ENCODE data around the gene KIF19.

Gene KIF19

DNA sequence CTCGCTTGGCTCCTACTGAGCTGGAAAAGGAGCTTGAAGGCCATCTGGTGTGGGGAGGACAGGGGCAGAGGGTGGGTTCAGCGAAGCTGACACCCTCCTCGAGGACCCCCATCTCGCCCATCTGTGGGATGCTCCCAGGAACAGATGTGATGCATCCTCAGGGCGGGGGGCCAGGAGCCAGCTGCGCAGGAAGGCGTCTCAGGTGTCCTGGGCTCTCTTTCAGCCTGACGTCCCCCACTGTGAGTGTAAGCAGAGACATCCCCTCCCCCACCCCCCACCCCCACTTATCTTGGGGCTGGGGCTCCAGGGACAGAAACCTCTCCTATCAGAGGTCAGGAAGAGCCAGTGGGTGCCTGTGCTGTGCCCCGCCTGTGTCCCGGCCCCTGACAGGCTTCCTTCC is 16.2 kb downstream of the KIF19 start:
- DNase-seq (ENCODE audit: low read depth in 2 of 2) = no peak

DNA sequence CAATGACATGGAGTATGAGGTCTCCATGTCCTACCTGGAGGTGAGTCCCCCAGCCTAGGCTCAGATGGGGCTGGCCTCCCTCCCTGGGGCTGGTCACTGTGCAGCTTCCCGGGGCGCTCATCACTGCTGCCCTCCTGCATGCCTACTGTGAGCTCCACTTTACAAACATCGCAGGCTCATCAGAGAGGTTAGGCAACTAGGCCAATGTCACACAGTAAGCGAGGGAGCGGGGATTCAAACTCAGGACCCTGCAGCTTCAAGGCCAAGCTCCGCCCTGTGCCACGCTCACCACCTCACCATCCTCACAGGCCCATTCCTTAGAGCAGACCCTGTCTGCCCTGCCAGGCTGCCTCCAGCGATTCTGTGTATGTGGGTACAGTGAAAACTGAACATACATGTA is 17.1 kb downstream of the KIF19 start:
- no peak for DNase-seq (ENCODE audit: low read depth in 2 of 2)

- DNase-seq (ENCODE audit: low read depth in 2 of 2) = no peak
Observed at GRCh38 chr17:74343526-74344284, 17.7 kb downstream of the KIF19 start.

DNA sequence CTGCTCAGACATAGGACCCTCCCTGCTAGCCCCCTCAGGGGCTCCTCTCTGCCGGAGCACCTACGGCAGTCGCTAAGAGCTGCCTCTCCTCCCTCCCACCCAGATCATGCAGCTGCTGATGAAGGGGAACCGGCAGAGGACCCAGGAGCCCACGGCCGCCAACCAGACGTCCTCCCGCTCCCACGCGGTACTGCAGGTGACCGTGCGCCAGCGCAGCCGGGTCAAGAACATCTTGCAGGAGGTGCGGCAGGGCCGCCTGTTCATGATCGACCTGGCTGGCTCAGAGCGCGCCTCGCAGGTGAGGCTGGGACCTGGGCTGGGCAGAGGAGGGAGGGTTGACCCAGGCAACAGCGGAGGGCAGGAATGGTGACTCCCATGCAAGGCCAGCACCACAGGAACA is 18.6 kb downstream of the KIF19 start:
- DNase-seq (ENCODE audit: low read depth in 2 of 2) = no peak

DNA sequence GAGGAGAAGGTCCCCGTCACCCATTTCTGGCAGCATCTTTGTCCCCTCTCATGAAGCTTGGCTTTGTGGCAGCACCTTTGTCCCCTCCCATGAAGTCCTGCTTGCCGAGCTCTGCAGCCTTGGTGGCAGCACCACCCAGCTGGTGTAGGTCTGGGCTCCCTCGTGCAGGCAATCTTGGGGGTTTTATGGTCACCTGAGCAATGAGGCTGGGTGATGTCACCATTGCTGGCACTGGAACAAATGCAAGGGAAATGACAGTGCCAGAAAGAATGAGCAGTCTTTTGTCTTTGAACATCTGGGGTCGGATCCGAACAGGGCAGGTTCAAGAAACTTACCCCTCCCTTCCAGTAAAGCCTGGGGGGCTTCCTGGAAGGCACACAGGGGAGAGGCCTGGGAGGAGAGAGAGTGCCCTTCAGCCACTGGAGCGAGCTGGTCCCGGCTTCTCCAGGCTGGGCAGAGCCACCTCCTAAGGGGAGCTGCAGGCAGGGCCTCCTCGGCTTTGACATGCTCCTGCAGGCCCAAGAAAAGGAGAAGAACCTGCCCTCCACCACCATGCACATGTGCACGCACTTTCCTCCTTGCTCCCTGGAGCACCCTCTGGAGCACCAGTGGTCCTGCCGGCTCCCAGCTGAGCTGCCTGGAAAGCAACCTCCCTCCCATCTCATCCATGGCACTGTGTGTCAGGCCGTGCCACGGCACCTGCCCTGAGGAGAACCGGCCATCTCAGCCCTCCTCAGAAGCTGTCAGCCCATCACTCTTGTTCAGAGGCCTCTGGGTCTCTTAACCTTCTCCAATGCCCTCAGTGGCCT is 19.6 kb downstream of the KIF19 start:
- DNase-seq (ENCODE audit: low read depth in 2 of 2) = no peak

GRCh38 chr17:74347646-74348045 is 21.6 kb downstream of the KIF19 start:
- DNase-seq (ENCODE audit: low read depth in 2 of 2) = no peak

DNA sequence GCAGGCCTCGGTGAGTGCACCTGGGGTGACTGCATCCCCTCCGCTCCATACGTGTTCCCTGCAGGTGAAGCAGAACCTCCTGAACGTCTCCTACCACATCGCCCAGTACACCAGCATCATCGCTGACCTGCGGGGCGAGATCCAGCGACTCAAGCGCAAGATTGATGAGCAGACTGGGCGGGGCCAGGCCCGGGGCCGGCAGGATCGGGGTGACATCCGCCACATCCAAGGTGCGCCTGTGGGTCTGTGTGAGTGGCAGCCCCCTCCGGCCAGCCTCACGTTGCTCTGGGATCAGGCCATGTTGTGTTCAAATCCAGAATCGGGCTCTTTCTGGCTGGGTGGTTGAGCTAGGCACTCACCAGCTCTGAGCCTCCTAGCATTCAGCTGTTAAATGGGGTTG is 23.1 kb downstream of the KIF19 start:
- DNase-seq (ENCODE audit: low read depth in 2 of 2) = no peak

DNA sequence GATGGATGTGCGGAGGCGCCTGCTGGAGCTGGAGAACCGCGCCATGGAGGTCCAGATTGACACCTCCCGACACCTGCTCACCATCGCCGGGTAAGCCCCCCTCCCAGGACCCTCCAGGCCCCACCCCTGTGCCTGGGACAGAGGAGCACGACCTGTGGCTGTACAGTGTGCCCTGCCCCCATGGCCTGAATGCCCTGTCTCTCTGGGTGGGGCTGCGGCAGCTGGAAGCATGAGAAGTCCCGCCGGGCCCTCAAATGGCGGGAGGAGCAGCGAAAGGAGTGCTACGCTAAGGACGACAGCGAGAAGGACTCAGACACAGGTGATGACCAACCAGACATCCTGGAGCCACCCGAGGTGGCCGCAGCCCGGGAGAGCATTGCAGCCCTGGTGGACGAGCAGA is 24.5 kb downstream of the KIF19 start:
- no peak for DNase-seq (ENCODE audit: low read depth in 2 of 2)

GRCh38 chr17:74351552-74352210 is 25.7 kb downstream of the KIF19 start:
- no peak for DNase-seq (ENCODE audit: low read depth in 2 of 2)

DNA sequence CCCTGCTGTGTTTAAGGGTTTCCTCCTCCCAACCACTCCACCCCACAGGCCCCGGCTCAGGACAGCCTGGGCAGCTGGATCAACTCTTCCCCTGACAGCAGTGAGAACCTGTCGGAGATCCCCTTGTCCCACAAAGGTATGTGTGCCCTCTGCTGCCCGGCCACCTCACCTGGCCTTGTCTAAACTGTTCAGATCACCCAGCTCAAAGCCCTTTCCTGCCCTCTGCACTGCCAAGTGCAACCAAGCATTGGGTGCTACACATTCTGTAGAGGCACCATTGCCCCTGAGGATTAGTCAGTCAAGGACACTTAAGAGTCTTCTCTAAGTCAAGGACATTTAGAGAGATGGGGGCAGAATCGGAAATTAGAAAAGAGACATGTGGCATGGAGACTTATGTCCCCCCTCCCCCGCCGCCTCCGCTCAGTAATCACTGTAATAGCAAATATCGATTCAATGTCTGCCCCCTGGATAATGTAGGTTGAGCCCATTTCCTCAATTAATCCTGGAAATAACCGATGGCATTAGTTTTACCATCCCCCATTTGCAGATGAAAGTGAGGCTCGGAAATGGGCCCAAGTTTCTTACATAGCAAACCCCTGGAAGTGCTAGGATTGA is 27.5 kb downstream of the KIF19 start:
- no peak for DNase-seq (ENCODE audit: low read depth in 2 of 2)

DNA sequence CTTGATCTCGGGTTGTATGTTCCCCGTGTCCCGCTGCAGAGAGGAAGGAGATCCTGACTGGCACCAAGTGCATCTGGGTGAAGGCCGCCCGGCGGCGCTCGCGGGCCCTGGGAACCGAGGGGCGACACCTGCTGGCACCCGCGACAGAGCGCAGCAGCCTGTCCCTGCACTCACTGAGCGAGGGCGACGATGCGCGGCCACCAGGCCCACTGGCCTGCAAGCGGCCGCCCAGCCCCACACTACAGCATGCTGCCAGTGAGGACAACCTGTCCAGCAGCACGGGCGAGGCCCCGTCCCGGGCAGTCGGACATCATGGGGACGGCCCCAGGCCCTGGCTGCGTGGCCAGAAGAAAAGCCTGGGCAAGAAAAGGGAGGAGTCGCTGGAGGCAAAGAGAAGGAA is 28.1 kb downstream of the KIF19 start:
- DNase-seq (ENCODE audit: low read depth in 2 of 2) = no peak

DNA sequence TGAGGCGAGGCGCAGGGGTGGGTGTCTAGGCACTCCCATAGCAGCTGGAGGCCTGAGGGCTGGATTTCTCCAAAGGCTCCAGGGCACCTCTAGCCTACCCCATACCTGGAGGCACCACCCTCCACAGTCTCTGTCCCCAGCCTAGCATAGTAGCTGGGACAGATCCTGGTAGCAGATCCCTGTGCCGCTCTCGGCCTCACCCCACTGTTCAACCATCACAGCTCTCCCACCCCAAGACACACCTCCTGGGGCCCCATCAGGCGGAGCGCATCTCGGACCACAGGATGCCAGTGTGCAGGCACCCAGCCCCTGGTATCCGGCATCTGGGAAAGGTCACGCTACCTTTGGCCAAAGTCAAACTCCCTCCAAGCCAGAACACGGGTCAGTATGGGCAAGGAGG is 28.5 kb downstream of the KIF19 start:
- DNase-seq (ENCODE audit: low read depth in 2 of 2) = no peak

DNA sequence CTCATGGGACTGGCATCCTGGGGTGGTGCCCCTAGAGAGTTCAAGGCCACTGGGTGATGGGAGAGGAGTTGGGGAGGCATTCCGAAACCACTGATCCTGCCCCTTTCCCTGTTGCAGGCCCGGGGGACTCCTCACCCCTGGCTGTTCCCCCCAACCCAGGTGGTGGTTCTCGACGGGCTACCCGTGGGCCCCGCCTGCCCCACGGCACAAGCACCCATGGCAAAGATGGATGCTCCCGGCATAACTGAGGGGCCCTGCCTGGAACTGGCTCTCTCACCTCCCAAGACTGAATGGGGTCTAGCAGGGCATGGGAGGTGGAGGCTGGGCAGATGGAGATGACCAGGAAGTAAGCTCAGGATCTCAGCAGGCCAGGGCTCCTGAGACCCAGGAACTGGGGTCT is 29.0 kb downstream of the KIF19 start:
- DNase-seq (ENCODE audit: low read depth in 2 of 2) = no peak

- DNase-seq (ENCODE audit: low read depth in 2 of 2) = no peak
Observed at GRCh38 chr17:74356646-74357465, 30.8 kb downstream of the KIF19 start.

DNA sequence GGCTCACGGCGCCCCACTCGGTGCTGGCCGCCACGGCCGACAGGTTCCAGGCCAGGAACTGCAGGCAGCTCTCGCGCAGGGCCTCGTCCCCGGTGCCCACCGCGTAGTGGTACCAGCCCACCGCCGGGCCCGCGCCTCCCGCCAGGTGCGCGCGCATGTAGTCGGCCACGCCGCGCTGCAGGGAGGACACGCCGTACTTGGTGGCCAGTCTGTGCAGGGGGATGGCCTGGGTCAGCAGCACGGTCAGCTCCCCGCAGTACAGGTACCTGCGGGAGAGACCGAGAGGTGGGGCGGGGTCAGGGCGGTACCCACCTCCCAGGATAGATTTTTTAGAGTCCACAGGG is 31.4 kb downstream of the KIF19 start:
- DNase-seq (ENCODE audit: low read depth in 2 of 2) = no peak

DNA sequence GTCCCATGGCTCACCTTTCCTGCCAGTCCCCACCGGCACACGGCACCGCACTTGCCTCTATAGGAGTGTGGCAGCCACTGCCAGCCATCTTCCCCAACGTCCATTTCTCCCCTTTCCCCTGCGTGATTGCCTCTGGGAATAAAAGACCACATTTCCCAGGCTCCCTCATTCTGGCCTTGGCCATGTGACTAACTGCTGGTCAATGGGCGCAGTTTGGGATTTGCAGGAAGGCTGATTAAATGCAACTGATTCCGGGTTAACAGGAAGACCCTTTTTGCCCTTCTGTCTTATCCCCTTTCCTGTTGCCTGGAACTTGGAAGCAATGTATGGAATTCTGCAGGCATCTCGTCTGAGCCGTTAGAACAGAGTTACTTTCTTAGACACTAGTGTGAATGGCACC is 32.7 kb downstream of the KIF19 start:
- DNase-seq (ENCODE audit: low read depth in 2 of 2) = no peak

DNA sequence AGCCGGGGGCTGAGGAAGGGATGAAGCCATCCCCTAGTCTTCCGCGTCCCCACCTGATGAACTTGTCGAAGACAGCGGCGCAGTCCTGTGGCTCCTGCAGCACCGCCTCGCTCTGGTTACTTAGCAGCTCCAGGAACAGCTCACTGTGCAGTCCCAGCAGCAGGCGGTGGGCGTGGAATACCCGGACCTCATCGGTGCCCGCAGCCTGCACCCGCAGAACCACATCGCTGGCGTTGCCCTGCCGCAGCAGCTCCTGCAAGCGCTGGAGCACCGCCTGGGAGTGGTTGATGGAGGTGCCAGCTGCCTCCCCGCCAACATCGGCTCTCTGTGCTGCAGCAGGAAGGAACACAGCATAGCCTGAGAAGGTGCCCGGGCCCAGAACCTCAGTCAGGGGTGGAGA is 33.9 kb downstream of the KIF19 start:
- no peak for DNase-seq (ENCODE audit: low read depth in 2 of 2)

DNA sequence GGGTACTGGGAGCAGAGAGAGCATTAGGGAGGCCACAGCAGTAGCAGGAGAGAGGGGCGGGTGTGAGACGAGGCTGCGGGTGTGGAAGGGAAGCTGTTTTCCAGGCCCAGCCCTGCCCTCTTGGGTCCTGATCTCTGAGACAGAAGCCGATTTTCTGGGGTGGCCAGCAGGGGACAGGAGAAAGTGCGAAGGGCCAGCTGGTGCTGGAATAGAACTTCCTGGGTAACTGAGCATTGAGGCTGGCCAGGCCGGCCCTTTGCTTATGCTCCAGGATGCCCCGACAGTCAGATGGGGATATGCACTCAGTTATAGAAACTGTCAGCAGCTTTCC is 34.8 kb downstream of the KIF19 start:
- no peak for DNase-seq (ENCODE audit: low read depth in 2 of 2)

DNA sequence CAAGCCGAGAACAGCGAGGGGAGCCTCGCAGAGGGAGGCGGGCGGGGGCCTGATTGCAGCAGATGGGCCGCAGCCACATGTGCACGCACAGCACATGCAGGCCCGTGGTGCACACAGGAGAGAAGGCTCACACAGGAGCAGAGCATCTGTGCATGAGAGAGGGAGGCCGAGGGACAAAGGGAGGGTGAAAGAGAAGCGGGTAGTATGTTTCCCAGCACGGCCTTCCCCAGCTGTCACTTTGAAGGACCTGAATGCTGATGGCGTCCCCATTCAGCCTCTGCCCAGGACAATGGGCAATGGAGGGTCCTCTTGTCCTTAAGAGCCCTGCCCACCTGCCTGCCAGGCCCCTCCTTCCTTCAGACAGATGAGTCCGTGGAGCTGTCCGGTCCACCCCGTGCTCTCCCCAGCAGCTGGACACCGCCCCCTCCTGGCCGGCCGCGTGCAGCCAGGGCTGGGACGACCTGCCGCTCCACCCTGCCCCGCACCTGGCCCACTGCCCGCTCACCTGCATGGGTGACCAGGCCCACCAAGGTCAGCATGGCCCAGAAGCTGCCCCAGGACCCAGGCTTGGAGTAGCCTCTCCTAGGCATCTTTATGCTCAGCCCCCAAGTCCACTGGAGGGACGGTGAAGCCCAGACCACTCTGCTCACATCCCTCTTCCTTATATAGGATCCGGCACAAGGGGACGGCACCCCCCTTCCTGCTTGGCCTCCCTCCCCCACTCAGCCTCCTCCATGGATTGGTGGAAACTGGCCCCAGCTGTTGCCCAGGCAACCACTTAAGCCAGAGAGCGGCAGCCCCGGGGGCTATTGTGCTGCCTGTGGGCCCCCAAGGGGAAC is 35.4 kb downstream of the KIF19 start, which contains the start of gene BTBD17:
Gene BTBD17 (minus strand): TSS at position 639 of the 839 bp plus-strand sequence. CDS start 49 bp downstream, at position 590.
- DNase-seq (ENCODE audit: low read depth in 2 of 2) = no peak

GRCh38 chr17:74362069-74362405 is 36.0 kb downstream of the KIF19 start:
- DNase-seq (ENCODE audit: low read depth in 2 of 2) = no peak

All from fibroblast of skin of left quadriceps (primary cell).